GM19468 (cell line): Measurements from ENCODE around the gene KRTAP23-1.

Experiments
- ATAC-seq: cut with Tn5 transposase; IDR thresholded peaks from one replicate; pipeline ENCODE4 v1.9.1; 2021; ENCODE audit warnings: mild to moderate bottlenecking, moderate library complexity, moderate number of reproducible peaks; ENCODE audit not compliant: unreplicated experiment; ENCODE audit errors: extremely low read depth

The KRTAP23-1 gene

DNA sequence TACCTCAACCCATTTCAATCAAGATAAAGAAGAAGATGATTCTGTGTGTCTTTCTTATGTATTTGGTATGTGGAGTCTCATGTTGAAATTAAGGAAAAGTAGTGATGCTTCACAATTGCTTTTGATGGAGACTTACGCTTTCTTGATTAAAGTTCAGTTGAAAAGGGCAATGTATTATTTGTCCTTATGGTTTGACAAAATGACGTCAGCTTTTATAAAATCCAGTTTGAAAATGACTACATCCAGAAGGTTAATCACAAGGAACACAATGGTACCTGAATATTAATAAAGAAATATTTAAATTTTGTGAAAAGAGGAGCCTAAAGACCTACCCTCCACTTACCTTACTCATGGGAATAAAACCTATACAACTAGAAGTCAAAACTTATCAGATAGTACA is 32.7 kb downstream of the KRTAP23-1 start:
- ATAC-seq = no peak

- no peak for ATAC-seq
Observed at GRCh38 chr21:30306884-30307283, 41.5 kb downstream of the KRTAP23-1 start.

GRCh38 chr21:30305136-30305535 is 43.3 kb downstream of the KRTAP23-1 start:
- ATAC-seq = no peak
